HG02981 (cell line): ENCODE results near the gene USH1C.

Experiments used
- ATAC-seq: cut with Tn5 transposase; IDR thresholded peaks from one replicate; pipeline ENCODE4 v1.9.1; 2021; ENCODE audit warnings: mild to moderate bottlenecking, moderate library complexity; ENCODE audit not compliant: unreplicated experiment

The USH1C gene

DNA sequence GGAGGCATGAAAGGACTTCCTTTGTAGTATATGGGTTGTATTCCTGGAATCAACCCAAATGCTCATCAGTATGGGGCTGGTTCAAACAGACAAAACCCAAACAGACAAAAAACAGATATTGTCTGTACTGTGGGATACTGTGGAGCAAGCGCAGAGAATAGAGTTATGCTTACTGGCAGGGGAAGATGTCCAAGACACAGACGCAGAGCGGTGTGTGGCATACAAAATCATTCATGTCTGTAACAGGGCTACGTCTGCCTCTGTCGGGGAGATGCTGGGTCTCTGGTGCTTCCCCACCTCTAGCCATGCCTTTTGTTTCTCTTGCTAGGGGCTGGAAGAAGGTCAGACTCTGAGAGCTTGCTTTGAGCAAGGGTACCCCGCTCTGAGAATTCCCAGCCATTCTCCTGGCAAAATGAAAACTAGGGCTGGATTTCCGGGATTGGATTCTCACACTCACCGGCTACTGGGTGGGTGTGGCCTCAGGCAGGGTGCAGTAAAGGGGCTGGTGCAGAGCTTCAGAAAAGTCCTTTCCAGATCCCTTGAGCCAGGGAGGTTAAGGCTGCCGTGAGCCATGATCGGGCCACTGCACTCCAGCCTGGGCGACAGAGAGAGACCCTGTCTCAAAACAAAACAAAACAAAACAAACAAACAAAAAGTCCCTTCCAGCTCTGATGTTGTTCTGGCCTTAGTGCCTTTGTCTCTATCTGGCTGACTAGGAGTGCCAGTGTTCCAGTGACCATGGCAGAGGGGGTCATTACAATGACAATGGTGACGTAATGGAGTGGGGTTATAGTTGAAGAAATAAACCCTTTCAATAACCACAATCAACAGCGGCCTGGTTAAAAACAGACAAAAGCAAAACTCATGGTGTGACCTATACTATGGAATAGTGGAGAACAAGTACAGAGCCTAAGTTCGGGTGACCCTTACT lies 64.7 kb downstream of the USH1C start:
- no peak for ATAC-seq

GRCh38 chr11:17478070-17478469 lies 66.1 kb downstream of the USH1C start:
- ATAC-seq = no peak

DNA sequence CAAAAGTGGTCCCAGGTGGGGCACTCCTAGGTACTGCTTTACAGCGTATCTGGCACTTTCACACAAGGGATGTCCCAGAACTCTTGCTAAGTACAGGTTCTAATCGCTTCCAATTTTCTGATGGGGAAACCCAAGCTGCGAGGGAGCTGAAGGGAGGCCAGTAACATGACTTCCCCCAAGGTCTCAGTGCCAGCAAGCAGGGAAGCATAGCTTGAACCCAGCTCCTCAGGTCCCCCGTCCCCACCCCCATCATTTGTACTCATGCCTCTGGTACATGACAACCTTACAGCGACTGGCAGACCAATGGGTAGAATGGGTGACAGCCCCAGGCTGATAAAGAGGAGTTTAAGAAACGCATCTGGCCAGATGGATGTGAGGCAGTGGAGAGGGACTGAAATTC lies 66.9 kb downstream of the USH1C start:
- ATAC-seq = no peak

- ATAC-seq = no peak
Observed at GRCh38 chr11:17477084-17477333, 67.2 kb downstream of the USH1C start.

DNA sequence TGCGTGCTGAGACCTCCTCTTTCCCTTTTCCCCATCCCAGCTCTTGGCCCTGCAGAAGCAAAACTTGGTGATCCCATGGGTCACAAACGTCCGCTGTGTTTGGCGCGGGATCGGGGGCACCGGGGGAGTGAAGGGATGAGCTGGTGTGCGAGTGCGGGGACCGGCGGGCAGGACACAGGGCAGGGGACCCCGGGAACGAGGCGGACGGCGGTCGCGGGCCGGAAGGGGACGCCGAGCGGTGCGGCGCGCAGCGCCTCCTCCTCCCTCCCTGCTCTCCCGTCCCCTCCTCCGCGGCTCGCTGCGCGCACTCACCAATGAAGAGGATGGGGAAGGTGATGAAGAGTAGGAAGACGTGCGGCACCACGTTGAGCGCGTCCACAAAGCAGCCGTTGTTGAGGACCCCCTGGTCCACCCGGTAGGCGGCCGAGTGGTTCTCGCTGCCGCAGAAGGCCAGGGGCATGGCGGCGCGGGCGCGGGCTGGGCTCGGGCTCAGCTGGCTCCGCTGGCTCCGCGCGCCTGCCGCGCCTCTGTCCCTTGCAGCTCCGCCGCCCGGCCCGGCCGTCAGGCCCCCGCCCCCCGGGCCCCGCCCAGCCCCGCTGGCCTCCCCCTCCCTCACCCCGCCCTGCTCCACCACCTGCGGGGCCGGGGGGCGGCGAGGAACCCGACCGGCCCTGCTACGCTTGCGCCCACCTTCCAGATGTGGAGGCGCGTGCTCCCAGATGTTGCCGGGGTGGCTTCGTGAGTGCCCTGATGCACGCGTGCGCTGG lies 67.7 kb downstream of the USH1C start, which contains the start of gene ABCC8:
TSS of gene ABCC8 (minus strand) at position 529 of the 767 bp plus-strand sequence. CDS start at position 460, 69 bp downstream.
- no peak for ATAC-seq

DNA sequence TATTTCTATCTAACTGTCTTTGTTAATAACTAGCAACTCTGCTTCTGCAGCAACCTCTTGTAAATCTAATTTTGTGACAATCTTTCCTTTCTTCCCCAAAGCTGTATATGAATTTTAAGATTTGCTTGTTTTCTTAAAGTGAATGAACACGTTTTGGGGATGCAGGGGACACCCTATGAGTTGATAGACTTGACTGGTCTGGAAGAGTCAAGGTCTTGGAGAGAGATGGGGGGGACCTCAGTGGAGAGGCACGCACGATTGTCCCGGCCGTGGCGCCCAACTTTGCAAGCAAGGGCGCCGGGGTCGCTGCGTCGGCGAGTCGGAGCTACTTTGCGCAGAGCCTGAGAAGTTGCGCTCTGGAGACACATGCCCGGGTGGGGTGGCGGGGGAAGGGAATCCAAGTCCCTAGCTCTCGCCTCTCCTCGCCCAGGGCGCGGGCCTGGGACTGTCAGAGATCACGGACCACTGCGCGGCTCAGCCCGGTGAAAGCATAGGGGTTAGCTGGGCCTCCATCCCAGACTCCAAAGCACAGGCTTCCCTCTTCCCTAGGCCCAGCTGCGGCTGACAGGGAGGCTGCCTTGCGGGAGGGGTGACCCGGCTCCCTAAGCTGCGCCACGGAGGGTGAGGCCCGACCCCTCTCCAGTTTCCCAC lies 68.4 kb downstream of the USH1C start:
- ATAC-seq = no peak

DNA sequence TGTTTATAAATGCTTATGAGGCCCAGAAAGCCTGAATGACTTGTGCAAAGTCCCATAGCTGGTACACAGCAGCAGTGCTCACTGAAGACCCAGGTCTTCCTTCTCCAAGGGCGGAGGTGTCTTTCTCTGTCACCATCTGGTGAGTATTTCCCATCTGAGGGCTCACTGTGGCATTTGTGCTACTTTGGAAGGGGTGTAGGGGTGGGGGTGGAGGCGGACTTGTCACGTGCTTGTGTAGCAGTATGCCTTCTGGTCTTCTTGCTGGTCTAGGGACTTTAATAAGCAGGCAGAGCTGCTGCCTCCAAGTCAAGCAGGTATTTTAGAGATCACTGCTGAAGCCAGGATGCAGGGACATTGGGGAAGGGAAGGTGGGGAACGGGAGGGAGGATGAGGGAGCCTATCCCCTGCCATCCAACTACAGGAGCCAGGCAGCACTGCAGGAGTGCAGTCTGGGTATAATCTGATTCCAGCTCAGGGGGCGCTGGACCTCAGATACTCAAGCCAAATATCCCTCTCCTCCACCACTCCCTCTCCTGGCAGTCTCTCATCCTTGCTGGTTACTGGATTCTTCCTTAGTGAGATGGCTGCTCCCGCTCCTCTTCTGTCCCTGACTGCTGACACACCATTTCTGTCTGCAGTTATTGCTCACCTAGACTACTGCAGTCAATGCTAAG lies 71.0 kb downstream of the USH1C start:
- no peak for ATAC-seq

GRCh38 chr11:17472467-17472866 lies 71.7 kb downstream of the USH1C start:
- ATAC-seq = no peak

GRCh38 chr11:17471501-17471900 lies 72.7 kb downstream of the USH1C start:
- no peak for ATAC-seq

DNA sequence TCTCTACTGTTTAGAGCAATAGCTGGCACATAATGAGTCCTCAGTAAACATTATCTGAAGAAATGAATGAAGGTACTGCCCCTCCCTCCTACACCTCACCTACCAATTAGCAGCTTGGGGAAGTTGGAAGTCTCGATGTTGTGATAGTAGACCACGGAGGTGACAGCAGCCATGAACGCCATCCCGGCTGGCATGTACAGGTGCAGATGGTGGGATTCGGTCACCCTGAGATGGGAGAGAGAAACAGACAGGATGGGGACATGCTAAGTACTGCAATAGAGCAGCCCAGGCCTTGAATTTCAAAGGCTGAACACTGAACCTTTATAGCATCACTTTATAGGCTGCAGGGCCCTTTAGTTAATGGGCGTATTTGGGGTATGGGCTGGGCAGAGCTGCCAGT lies 74.2 kb downstream of the USH1C start:
- no peak for ATAC-seq

DNA sequence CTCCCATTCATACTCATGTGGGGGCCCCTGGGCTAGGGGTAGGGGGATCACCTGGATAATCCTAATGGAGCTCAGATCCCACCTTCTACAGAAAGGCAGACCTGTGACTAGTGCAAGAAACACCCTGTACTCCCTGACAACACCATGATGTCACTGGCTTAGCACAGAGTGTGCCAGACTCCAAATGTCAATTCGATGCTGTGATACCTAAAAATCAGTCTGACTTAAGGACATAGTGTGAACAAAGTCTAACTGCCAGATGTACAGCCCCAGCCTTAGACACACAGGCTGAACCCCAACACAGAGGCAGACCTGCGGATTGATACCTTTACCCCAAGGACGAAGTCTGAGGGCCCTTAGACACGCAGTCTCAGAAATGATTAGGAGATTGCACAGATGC lies 76.1 kb downstream of the USH1C start:
- ATAC-seq = no peak

GRCh38 chr11:17463546-17464174 lies 80.6 kb downstream of the USH1C start:
- no peak for ATAC-seq

DNA sequence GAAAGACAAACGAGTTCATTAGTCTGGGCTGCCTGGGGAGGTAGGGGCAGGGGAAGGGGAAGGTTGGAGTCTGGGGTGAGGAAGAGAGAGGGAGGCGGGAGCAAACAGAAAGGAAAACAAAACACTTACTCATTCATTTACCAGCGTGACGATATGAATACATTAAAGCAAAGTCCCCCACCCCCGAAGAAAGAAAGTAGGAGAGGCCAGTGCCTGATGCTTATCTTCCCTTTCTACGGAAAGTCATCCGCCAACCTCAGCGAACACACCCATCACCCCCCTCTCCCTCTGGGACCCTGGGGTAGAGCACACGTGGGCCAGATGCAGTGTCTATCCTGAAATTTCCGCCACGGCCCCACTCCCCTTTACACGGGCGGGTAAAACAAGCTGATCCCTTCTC lies 81.3 kb downstream of the USH1C start:
- ATAC-seq = no peak

- no peak for ATAC-seq
Observed at GRCh38 chr11:17460406-17460805, 83.8 kb downstream of the USH1C start.

GRCh38 chr11:17459236-17459896 lies 84.8 kb downstream of the USH1C start:
- ATAC-seq = no peak

- ATAC-seq = no peak
Observed at GRCh38 chr11:17458268-17458667, 85.9 kb downstream of the USH1C start.

- ATAC-seq = no peak
Observed at GRCh38 chr11:17457396-17458173, 86.6 kb downstream of the USH1C start.

DNA sequence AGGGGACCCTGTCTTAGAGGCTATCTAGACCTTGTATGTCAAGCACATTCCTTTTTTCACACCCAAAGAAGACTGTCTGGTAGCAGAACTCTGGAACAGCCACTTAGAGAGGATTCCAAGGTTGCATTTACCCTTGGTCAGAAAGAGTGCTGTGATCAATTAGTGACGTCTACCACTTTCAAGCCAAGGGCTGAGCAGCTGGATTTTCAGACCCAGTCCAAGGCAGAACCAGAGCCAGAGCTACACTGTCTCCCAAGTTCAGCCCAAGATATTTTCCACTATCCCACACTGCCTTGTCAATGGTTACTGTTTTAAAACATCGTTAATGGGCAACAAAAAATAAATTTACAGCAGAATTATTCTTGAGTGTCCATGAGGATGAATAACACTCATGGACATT lies 91.5 kb downstream of the USH1C start:
- ATAC-seq = no peak

- no peak for ATAC-seq
Observed at GRCh38 chr11:17449158-17449557, 95.1 kb downstream of the USH1C start.
